Brain pericyte (primary cell): ENCODE results near the gene KHK.
"Not testable (repeated sequence)": the region's sequence is repeated elsewhere in the genome, so short reads cannot be mapped to it uniquely, and the experiment has no call there.

Source experiments
- DNase-seq: peaks from one replicate; pipeline ENCODE4 v3.0.0-alpha.2; 2012; ENCODE audit warnings: low read depth, low spot score

The KHK gene

GRCh38 chr2:27059141-27059820, 27.3 kb upstream of the KHK start:
- no peak for DNase-seq

GRCh38 chr2:27060323-27060722, 26.2 kb upstream of the KHK start:
- no peak for DNase-seq

GRCh38 chr2:27065128-27065527, 21.4 kb upstream of the KHK start:
- DNase-seq = no peak

GRCh38 chr2:27067385-27067784, 19.2 kb upstream of the KHK start:
- no peak for DNase-seq

- no peak for DNase-seq
These were observed 17.1 kb upstream of the KHK start for GRCh38 chr2:27069436-27069835.

GRCh38 chr2:27069961-27070618, 16.5 kb upstream of the KHK start:
- no peak for DNase-seq

- no peak for DNase-seq
These were observed 15.8 kb upstream of the KHK start for GRCh38 chr2:27070653-27071276.

GRCh38 chr2:27071277-27071989, 15.1 kb upstream of the KHK start, which contains the start of gene OST4:
Gene OST4 (minus strand): TSS chr2:27071654.
- DNase-seq = no peak

- no peak for DNase-seq
These were observed 14.4 kb upstream of the KHK start for GRCh38 chr2:27071990-27072830.

- no peak for DNase-seq
These were observed 13.7 kb upstream of the KHK start for GRCh38 chr2:27072920-27073319.

GRCh38 chr2:27073782-27074181, 12.8 kb upstream of the KHK start:
- no peak for DNase-seq

GRCh38 chr2:27074738-27075565, 11.6 kb upstream of the KHK start:
- no peak for DNase-seq

GRCh38 chr2:27075566-27075871, 11.1 kb upstream of the KHK start:
- DNase-seq = not testable (repeated sequence)

GRCh38 chr2:27076323-27076722, 10.2 kb upstream of the KHK start:
- no peak for DNase-seq

- no peak for DNase-seq
These were observed 9.3 kb upstream of the KHK start for GRCh38 chr2:27077231-27077630.

- peak; percentile 82 for DNase-seq
These were observed 8.0 kb upstream of the KHK start, which contains the start of gene EMILIN1 for GRCh38 chr2:27078267-27079194. Gene EMILIN1 (plus strand): TSS chr2:27078615. CDS start chr2:27079066, 451 bp downstream.

- DNase-seq = no peak
These were observed 7.1 kb upstream of the KHK start for GRCh38 chr2:27079233-27080139.

GRCh38 chr2:27080140-27080469, 6.5 kb upstream of the KHK start:
- DNase-seq = no peak

GRCh38 chr2:27080603-27080936, 6.0 kb upstream of the KHK start:
- DNase-seq = no peak
